Measurements from ENCODE around the gene MRPS27. TPM values are rescaled to one million over a fixed set of nuclear protein-coding genes. Genes with fewer than 3 reads are reported as not detected.

Gene MRPS27
- total and polyA plus RNA-seq, 9 of the 15 experiments (the other 6 are each of a cell fraction or from before 2014, with no cell fraction given): 73.6 to 144 (median 106) TPM

GRCh38 chr5:72221099-72221498 is 98.9 kb downstream of the MRPS27 start:
- H3K4me3 ChIP-seq: no peak overlapping the region
- ChIA-PET POLR2A (interaction anchor here (1.1 kb wide), 1 partner anchor 8 kb away, joined by 3 read pairs; no protein-coding TSS in a partner anchor), CTCF (ENCODE audit: low intra/inter-chr PET ratio) (no interaction called here)
- in situ Hi-C loops (cut with MboI) (no loop called here), intact Hi-C loops (cut with micrococcal nuclease) (no loop called here)
- no peaks in the 10 kb centered on the region for H3K9me3 ChIP-seq (replicated peaks; ENCODE audit: control insufficient read depth, insufficient read depth, low read depth, low read length)
- H3K9ac ChIP-seq (ENCODE audit: insufficient read depth in 1 of 2, low read depth in 2 of 2, low read length in 2 of 2): no peak overlapping the region
- 100% methylated on average over 1 of the region's 1 CpG for WGBS (ENCODE audit: insufficient coverage, low coverage, missing lambda C conversion rate)
- DNase-seq (ENCODE audit: extremely low read depth in 1 of 4, low spot score in 3 of 4) (no peak), ATAC-seq (no peak), FAIRE-seq (no peak)
- no peak overlapping the region for H3K4me2 ChIP-seq (ENCODE audit: insufficient read depth, low read length)
- H3K27ac ChIP-seq (ENCODE audit: extremely low read depth, low read depth, low read length): no peak overlapping the region
- TF ChIP-seq POLR3A (IDR thresholded peaks at IDR 0.05; ENCODE audit: borderline replicate concordance, extremely low read depth, insufficient read depth, insufficient read length) (no peak), MAFG (tag; conservative IDR thresholded peaks at IDR 0.05) (peak; percentile 52), C11orf30 (IDR thresholded peaks at IDR 0.05; ENCODE audit: low read depth) (peak; percentile 69), MAFF (IDR thresholded peaks at IDR 0.05; ENCODE audit: low read length) (peak; percentile 25; the same call in 1 of the 2 replicates), ZNF316 (IDR thresholded peaks at IDR 0.05) (peak; percentile 72)
- no peak overlapping the region for H2AFZ ChIP-seq (ENCODE audit: low read depth, low read length)
- H4K20me1 ChIP-seq (replicated peaks; ENCODE audit: control insufficient read depth, insufficient read depth, low read length): no peaks in the 10 kb centered on the region
- BruUV-seq (replicated peaks): no TSS peak
- H3K9me1 ChIP-seq (ENCODE audit: control insufficient read depth, insufficient read depth, low read length): no peaks in the 10 kb centered on the region
- no peaks in the 10 kb centered on the region; a peak in 1 of 5 replicates for H3K4me1 ChIP-seq (replicated peaks in 1 of 2; ENCODE audit: control insufficient read depth in 2 of 2, insufficient read depth in 2 of 2, low read length in 2 of 2)
- H3K79me2 ChIP-seq (ENCODE audit: control insufficient read depth, insufficient read depth, low read length): no peaks in the 10 kb centered on the region; the same call in 2 of the 3 replicates
- H3K36me3 ChIP-seq (ENCODE audit: control insufficient read depth, insufficient read depth, low read length): peaks cover 95% of the 10 kb centered on the region
- H3K27me3 ChIP-seq (ENCODE audit: control insufficient read depth in 2 of 2, insufficient read depth in 2 of 2, low read length in 2 of 2): no peaks in the 10 kb centered on the region

- Histone ChIP-seq H3K79me2 (ENCODE audit: control insufficient read depth, insufficient read depth, low read length) (no peaks in the 10 kb centered on the region), H3K4me1 (replicated peaks in 1 of 2; ENCODE audit: control insufficient read depth in 2 of 2, insufficient read depth in 2 of 2, low read length in 2 of 2) (no peaks in the 10 kb centered on the region), H3K27ac (ENCODE audit: extremely low read depth, low read depth, low read length) (no peak overlapping the region), H2AFZ (ENCODE audit: low read depth, low read length) (no peak overlapping the region), H4K20me1 (replicated peaks; ENCODE audit: control insufficient read depth, insufficient read depth, low read length) (no peaks in the 10 kb centered on the region), H3K9me1 (ENCODE audit: control insufficient read depth, insufficient read depth, low read length) (no peaks in the 10 kb centered on the region), H3K36me3 (ENCODE audit: control insufficient read depth, insufficient read depth, low read length) (peaks cover 55% of the 10 kb centered on the region), H3K4me2 (ENCODE audit: insufficient read depth, low read length) (no peak overlapping the region), H3K9me3 (replicated peaks; ENCODE audit: control insufficient read depth, insufficient read depth, low read depth, low read length) (no peaks in the 10 kb centered on the region), H3K4me3 (no peak overlapping the region), H3K9ac (ENCODE audit: insufficient read depth in 1 of 2, low read depth in 2 of 2, low read length in 2 of 2) (no peak overlapping the region), H3K27me3 (ENCODE audit: control insufficient read depth in 2 of 2, insufficient read depth in 2 of 2, low read length in 2 of 2) (no peaks in the 10 kb centered on the region)
- TF ChIP-seq PBX2 (CRISPR knock-in tag; IDR thresholded peaks at IDR 0.05; ENCODE audit: low read depth): no peak
- no peak for TF ChIP-seq PBX2 (tag; conservative IDR thresholded peaks at IDR 0.05; ENCODE audit: low read depth)
- TF ChIP-seq ZNF583 (CRISPR knock-in tag; IDR thresholded peaks at IDR 0.05): no peak
- ATAC-seq (no peak), DNase-seq (ENCODE audit: extremely low read depth in 1 of 4, low spot score in 3 of 4) (no peak), FAIRE-seq (no peak)
- no TSS peak for BruUV-seq (replicated peaks)
- ChIA-PET POLR2A (interaction anchor here (0.5 to 1.3 kb wide), 5 partner anchors 8 to 600 kb away, joined by 3 to 5 read pairs (median 3); partner anchors contain the start of gene TNPO1), CTCF (ENCODE audit: low intra/inter-chr PET ratio) (no interaction called here)
- intact Hi-C loops (cut with micrococcal nuclease): no loop called here
- in situ Hi-C loops (cut with MboI): no loop called here
- 95% methylated on average over 3 of the region's 3 CpGs for WGBS (ENCODE audit: insufficient coverage, low coverage, missing lambda C conversion rate)
Measured at GRCh38 chr5:72216756-72217155, 103.3 kb downstream of the MRPS27 start.
